GM18868 (cell line): ENCODE results near the gene ACBD4.
"Not testable (repeated sequence)": the region's sequence is repeated elsewhere in the genome, so short reads cannot be mapped to it uniquely, and the experiment has no call there.

Experiments used
- ATAC-seq: cut with Tn5 transposase; IDR thresholded peaks from one replicate; pipeline ENCODE4 v1.9.1; 2021; ENCODE audit warnings: mild to moderate bottlenecking, moderate library complexity; ENCODE audit not compliant: unreplicated experiment

The ACBD4 gene

GRCh38 chr17:45117848-45118646, 17.4 kb upstream of the ACBD4 start:
- ATAC-seq = no peak

- ATAC-seq = no peak
Observed at GRCh38 chr17:45118691-45119090, 16.8 kb upstream of the ACBD4 start.

DNA sequence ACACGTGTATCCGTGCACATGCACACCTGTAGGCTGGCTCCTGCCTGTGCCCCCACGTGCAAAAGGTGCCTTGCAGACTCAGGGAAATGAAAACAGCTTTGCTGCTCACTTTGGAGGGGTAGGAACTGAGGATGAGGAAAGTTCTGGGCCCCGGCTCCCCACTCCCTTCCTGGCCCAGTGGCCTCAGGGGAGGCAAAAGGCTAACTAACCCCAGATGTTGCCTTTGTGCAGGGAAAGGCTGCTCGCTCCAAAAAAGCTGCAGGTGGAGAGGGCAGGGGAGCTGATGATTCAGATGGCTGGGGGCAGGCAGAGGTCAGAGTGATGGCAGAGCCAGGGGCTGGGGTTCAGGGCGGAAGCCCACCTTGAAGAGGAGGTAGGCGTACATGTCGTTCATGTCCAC, 15.5 kb upstream of the ACBD4 start:
- ATAC-seq = no peak

GRCh38 chr17:45120558-45120957, 14.9 kb upstream of the ACBD4 start:
- no peak for ATAC-seq

- no peak for ATAC-seq
Observed at GRCh38 chr17:45121055-45121454, 14.4 kb upstream of the ACBD4 start.

DNA sequence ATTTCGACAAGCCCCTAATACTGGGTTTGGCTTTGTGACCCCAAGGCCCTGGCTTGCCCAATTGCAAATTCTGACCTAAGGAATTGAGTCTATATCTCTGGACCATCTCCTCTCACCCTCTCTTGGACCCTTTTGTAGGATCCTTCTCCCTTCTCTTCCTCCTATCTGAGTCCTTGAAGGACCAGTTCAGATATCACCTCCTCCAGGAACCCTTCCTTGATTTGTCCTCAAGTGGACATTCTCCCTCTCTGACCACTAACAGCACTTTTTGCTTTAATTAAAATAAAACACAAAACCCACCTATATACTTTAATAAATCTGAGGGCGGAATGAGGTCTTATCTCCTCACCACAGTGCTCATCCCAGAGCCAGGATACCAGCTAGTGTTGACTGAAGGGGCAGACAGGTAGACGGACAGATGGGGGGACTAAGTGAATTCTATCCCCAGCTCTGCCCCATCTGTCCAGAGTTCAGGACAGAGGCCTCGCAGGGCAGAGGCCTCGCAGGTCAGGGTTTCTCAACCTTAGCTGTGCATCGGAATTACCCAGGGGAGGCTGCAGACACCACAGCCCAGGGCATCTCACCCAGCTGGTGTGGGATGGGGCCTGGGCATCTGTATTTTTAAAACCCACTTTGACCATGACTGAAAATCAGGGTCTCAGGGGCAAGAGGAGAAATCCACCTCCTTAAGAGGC, 12.3 kb upstream of the ACBD4 start:
- ATAC-seq = no peak

- no peak for ATAC-seq
Observed at GRCh38 chr17:45123930-45124796, 11.3 kb upstream of the ACBD4 start.

DNA sequence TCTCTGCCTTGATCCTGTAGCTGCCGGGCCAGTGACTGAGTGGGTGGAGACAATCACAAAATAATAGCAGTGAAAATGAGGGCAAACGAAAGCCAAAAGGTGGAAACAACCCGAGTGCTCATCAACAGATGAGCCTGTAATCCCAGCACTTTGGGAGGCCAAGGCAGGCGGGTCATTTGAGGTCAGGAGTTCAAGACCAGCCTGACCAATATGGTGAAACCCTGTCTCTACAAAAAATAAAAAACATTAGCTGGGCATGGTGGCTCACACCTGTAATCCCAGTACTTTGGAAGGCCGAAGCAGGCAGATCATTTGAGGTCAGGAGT, 10.7 kb upstream of the ACBD4 start:
- ATAC-seq = not testable (repeated sequence)

- ATAC-seq = no peak
Observed at GRCh38 chr17:45125509-45125908, 10.0 kb upstream of the ACBD4 start.

GRCh38 chr17:45127207-45127547, 8.3 kb upstream of the ACBD4 start:
- no peak for ATAC-seq

- no peak for ATAC-seq
Observed at GRCh38 chr17:45127548-45128300, 7.8 kb upstream of the ACBD4 start.

DNA sequence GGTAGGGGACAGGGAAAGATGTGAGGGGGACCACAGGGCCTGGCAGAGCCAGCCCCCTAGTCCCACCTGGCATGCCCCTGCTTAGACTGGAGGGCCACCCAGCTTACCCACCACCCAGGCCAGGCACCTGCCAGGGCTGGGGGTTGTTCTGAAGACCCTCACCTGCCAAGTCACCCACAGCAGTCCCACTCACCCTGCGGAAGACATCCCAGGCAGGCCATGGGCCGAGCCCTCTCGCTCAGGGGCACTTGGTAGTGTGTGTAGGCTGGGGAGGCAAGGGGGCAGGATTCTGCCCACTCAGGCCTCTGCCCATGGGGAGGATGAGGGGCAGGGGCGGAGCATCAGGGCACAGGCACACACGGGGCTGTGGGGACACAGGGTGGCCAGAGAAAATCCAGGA, 7.2 kb upstream of the ACBD4 start:
- ATAC-seq = no peak

GRCh38 chr17:45128989-45129388, 6.5 kb upstream of the ACBD4 start:
- ATAC-seq = no peak

DNA sequence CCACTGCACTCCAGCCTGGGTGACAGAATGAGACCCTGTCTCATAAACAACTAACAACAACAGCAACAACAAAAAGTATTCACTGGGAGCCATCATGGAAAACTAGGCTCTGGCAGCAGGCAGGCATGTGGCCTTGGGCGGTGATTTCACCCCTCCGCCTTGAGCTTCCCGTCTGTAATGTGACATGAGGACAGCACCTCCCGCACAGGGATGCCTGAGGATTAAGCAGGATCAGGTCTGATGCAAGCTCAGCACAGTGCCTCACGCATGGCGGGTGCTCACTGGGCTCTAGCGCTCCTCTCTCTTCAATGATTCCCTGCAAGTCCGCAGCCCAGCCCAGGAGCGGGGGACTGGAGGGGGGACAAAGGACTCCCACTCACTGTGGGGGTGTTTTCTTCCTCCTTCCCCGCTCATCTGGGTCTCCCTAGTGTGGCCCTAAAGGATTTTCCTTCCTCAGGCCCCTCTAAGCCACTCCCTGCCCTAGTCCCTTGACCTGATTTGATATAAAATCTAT, 6.0 kb upstream of the ACBD4 start:
- no peak for ATAC-seq

DNA sequence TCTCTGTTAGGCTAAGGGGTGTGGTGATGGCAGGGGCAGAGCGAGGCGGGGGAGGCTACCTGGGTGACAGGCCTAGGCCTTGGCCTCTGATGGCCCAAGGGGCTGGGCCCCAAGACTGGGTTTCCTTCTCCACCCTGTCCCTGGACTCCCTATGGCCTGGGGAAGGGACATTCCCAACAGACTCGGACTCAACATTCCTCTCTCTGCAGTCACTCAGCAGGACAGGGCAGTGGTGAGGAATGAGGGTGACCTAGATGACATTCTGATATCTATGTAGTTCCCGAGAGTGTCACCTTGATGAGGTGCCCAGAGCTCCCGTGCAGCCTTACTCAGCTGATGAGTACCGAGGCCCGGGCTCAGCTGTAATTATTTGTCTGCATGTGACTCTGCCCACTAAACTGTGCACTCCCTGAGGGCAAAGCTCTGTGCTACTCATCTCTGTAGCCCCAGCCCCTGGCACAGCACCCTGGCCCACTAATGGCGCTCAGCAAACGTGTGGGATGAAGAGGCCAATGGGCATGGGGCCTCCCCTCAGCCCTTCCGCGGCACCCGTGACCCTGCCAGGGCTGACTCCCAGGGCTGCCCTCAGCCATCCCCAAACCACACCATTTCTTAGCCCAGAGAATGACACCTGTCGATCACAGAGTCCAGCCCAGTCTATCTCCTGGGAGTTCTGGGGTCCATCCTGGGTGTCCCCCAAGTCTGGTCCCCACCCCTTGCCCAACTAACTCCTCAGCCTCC, 5.4 kb upstream of the ACBD4 start:
- no peak for ATAC-seq

DNA sequence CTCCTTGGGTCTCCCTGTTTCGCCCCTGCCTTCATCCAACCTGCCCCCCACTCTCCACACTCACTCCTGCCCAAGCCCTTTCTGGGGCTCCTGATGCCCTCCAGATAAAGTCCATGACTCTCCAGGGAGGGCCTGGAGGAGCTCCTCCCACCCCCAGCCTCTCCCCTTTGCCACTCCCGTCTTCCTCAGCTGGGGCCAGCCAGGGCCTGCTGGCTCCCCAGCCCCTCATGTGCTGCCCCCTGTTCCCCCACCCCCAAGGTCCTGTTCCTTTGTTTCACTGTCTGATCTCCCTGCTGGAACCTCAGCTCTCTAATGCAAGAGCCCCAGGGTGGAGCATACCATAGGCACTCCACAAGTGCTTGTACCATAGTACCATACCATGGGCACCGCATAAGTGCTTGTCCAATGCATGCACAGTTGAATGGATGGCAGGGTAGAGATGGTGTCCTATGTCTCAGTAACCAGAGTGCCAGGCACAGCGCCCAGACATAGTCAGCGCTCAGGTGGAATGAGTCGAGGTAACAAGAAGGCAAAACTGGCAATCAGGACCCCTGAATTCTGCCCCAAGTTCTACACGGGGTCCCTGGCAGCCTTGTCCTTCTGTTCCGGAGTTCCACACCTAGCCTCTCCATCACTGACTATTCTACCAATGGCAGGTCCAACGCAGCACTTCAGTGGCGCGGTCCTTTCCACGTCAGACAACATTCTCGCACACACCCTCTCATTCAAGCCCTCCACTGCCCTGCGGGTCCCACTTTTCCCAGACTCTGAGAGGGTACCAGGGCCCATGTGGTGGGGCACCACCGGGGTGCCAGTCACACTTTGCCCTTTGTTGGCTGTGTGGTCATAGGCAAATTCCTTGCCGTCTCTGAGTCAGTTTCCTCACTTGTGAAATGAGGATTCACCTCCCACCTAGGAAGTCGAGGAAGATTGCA, 4.5 kb upstream of the ACBD4 start:
- no peak for ATAC-seq

DNA sequence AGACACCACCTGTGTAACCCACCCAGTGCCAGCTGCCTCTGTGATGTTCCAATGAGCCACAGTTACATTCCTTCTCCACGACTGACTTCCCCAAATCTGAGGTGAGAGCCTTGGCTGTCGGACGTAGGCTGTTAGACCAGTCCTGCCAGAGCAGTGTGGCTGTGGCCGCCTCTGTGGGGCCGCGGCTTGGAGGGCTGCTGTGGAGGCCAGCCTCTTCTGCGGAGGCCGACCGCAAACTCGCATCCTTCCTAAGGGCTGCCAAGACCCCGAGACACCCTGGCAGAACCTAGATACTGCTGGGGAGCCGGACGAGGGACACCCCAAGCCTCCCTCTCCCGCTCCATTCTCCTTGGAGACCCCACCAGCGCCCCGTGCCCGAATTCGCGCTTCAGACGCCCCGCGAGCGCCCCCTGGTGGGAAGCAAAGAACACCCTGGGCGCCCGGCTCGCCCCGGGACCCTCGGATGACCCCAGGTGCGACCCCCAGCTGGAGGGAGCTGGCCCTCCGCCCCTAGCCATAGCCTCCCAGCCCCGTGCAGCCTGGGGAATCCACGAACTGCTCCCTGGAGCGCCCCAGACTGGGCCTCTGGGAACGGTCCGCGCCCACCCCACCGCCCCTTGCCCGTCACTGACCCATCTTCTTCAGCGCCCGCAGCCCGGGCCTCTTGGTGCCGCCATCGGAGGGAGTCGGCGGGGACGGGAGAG, 3.7 kb upstream of the ACBD4 start:
- no peak for ATAC-seq

- no peak for ATAC-seq
Observed at GRCh38 chr17:45132320-45132571, 3.2 kb upstream of the ACBD4 start, which contains the start of gene PLCD3. PLCD3 (minus strand) TSS chr17:45132515; CDS start chr17:45132410, 105 bp downstream.
